Mucosa of descending colon (tissue), 3 donors: ENCODE data around the gene ZFC3H1. TPM values are rescaled to one million over a fixed set of nuclear protein-coding genes. Genes with fewer than 3 reads are reported as not detected.

Source experiments
- ATAC-seq: fragments of 200-7000 bp; cut with Tn5 transposase; one replicate; pipeline ENCODE4 v1.9.1; 2020; ENCODE audit warnings: mild to moderate bottlenecking, moderate library complexity
- DNase-seq, 3 donors: peaks; one replicate each; pipeline ENCODE4 v3.0.0-alpha.2; 2020
- H3K36me3 ChIP-seq: fragments of 200-600 bp; one replicate; pipeline ENCODE4 v1.8.0; 2021; ENCODE audit warnings: low read depth, mild to moderate bottlenecking
- H3K4me1 ChIP-seq: fragments of 200-600 bp; one replicate; pipeline ENCODE4 v1.8.0; 2021; ENCODE audit warnings: low read depth, mild to moderate bottlenecking
- H3K4me3 ChIP-seq: fragments of 200-600 bp; one replicate; pipeline ENCODE4 v1.8.0; 2021; ENCODE audit warnings: mild to moderate bottlenecking
- H3K9me3 ChIP-seq: fragments of 200-600 bp; one replicate; pipeline ENCODE4 v1.8.0; 2021; ENCODE audit warnings: mild to moderate bottlenecking
- intact Hi-C, 2 donors: fragments of 100-400 bp; cut with DNase I in 1 of 2; cut with micrococcal nuclease in 1 of 2; formaldehyde crosslinking; loops; one replicate each; pipeline versions ENCODE4 v1.11.0 to v1.11.1; 2022; cut with DNase I, micrococcal nuclease
- total RNA-seq, 3 donors: library from RNA; stranded (reverse); fragmentation: NEBNext Ultra II Directional in 2 of 3; extraction: Animal tissue kit (Norgen Biotek cat#: 25700) in 2 of 3; gene quantifications; one replicate each; pipeline versions ENCODE4 v1.2.1 to v1.2.4, GENCODE V29; 2021 to 2023
- TF ChIP-seq, protein P1 (sequence below): fragments of 200-600 bp; IDR thresholded peaks from one replicate; pipeline ENCODE4 v1.8.0; 2022; ENCODE audit warnings: antibody characterized with exemption, mild to moderate bottlenecking
- donor health status: DM: no; HTN: no; CAD: no; lungs with moderate emphysema.
- donor health status: DM: no; HTN: no; CAD: no.
- donor health status: DM: no; HTN: yes; CAD: no.

Gene ZFC3H1
- total RNA-seq, 3 donors from 2014 or later: 49.0 to 64.1 (median 57.0) TPM

DNA sequence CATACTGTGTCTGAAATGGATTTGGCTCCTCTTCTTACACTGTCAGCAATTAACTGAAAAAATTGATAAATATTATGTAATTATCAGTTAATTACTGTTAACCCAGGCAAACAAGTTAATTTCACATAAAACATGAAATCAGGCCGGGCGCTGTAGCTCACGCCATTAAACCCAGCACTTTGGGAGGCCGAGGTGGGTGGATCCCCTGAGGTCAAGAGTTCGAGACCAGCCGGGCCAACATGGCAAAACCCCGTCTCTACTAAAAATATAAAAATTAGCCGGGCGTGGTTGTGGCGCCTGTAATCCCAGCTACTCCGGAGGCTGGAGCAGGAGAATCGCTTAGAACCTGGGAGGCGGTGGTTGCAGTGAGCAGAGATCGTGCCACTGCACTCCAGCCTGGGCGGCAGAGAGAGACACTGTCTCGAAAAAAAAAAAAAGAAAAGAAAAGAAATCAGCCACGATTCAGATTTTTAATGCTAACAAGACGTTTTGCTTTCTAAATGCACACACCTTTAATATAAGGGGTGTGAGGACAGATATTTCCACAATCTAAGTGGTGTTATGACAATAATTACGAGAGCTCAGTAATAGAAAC is 21.8 kb upstream of the ZFC3H1 start:
- Histone ChIP-seq H3K9me3 (no peaks in the 10 kb centered on the region), H3K4me1 (no peaks in the 10 kb centered on the region), H3K36me3 (no peaks in the 10 kb centered on the region), H3K4me3 (peak overlapping the region; percentile 52)
- intact Hi-C loops: no loop called here
- ATAC-seq: no peak
- peak in 1 of 3 donors; percentile 53 for DNase-seq
- TF ChIP-seq, protein P1, sequence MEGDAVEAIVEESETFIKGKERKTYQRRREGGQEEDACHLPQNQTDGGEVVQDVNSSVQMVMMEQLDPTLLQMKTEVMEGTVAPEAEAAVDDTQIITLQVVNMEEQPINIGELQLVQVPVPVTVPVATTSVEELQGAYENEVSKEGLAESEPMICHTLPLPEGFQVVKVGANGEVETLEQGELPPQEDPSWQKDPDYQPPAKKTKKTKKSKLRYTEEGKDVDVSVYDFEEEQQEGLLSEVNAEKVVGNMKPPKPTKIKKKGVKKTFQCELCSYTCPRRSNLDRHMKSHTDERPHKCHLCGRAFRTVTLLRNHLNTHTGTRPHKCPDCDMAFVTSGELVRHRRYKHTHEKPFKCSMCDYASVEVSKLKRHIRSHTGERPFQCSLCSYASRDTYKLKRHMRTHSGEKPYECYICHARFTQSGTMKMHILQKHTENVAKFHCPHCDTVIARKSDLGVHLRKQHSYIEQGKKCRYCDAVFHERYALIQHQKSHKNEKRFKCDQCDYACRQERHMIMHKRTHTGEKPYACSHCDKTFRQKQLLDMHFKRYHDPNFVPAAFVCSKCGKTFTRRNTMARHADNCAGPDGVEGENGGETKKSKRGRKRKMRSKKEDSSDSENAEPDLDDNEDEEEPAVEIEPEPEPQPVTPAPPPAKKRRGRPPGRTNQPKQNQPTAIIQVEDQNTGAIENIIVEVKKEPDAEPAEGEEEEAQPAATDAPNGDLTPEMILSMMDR: no peak

DNA sequence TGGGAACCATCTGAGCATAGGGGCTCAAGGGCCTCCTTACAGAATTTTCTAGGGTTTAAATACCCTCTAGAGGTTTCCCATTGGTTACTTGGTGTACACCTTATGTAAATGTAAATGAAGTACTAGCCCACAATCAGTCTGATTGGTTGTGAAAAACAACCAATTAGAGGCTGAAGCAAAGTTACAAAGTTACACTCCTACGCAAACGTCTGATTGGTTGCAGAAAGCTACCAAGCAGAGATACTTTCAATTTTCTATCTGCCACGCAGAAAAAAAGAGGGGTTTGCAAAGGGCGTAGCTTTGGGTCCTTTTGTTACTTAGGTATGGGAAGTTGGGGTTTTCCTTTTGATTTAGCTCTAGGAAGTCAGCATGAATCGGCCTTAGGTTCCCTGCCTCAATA is 20.4 kb upstream of the ZFC3H1 start:
- ATAC-seq (no peak), DNase-seq (no peak)
- TF ChIP-seq, protein P1: no peak
- no peak overlapping the region for H3K4me3 ChIP-seq
- no peaks in the 10 kb centered on the region for H3K4me1 ChIP-seq
- no peaks in the 10 kb centered on the region for H3K9me3 ChIP-seq
- H3K36me3 ChIP-seq: no peaks in the 10 kb centered on the region
- intact Hi-C loops: no loop called here

GRCh38 chr12:71683633-71684032 is 20.0 kb upstream of the ZFC3H1 start:
- TF ChIP-seq, protein P1: no peak
- Histone ChIP-seq H3K4me1 (no peaks in the 10 kb centered on the region), H3K9me3 (no peaks in the 10 kb centered on the region), H3K4me3 (no peak overlapping the region), H3K36me3 (no peaks in the 10 kb centered on the region)
- ATAC-seq (no peak), DNase-seq (no peak)
- intact Hi-C loops: no loop called here

DNA sequence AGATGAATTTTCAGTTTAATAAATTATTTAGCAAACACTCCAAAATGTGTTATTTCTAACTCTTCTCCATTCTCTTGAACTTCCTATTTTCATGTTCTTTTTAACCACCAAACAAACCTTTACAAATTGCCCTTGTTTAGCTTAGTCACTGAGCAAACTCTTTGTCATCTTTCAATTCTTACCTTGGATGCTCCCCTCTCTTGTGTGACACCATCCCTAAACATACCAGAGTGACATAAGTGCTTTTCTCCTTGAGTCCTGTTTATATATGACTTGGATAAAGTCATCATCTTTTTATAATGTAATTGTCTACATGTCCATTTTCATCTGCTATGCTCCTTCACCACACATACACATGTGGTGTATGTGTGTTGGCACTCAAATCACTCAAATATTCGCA is 18.8 kb upstream of the ZFC3H1 start:
- Histone ChIP-seq H3K4me1 (no peaks in the 10 kb centered on the region), H3K4me3 (no peak overlapping the region), H3K9me3 (no peaks in the 10 kb centered on the region), H3K36me3 (no peaks in the 10 kb centered on the region)
- no peak for ATAC-seq
- TF ChIP-seq, protein P1: no peak
- no peak for DNase-seq
- intact Hi-C loops: no loop called here

GRCh38 chr12:71671816-71672215 is 8.2 kb upstream of the ZFC3H1 start:
- intact Hi-C loops: no loop called here

More at GRCh38 chr12:71671816-71672215, 8.2 kb upstream of the ZFC3H1 start:
- H3K4me1 ChIP-seq: peaks cover 3% of the 10 kb centered on the region
- DNase-seq: no peak
- TF ChIP-seq, protein P1: no peak
- no peaks in the 10 kb centered on the region for H3K36me3 ChIP-seq
- H3K4me3 ChIP-seq: no peak overlapping the region
- peak; percentile 81 for ATAC-seq
- no peaks in the 10 kb centered on the region for H3K9me3 ChIP-seq
